ENCODE results near the gene MYBPC3.

MYBPC3 gene

DNA sequence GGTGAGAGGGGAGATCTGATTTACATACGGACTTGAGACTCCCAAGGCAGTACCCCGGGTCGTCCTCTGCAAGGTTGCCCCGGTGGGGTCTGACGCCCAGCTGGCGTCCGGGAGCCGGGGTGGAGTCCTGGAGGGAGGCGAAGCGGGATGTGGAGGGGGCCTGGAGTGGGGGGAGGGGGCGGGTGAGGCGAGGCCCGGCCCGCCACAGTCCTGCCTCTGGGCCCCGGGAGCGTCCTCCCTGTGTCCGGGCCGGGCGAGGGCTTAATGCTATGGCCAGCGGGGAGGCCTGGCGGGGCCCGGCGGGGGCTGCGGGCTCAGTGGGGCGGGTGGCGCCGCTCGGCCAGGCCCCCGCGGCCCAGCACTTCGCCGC lies 2.4 kb upstream of the MYBPC3 start:
- TF ChIP-seq, protein P1, sequence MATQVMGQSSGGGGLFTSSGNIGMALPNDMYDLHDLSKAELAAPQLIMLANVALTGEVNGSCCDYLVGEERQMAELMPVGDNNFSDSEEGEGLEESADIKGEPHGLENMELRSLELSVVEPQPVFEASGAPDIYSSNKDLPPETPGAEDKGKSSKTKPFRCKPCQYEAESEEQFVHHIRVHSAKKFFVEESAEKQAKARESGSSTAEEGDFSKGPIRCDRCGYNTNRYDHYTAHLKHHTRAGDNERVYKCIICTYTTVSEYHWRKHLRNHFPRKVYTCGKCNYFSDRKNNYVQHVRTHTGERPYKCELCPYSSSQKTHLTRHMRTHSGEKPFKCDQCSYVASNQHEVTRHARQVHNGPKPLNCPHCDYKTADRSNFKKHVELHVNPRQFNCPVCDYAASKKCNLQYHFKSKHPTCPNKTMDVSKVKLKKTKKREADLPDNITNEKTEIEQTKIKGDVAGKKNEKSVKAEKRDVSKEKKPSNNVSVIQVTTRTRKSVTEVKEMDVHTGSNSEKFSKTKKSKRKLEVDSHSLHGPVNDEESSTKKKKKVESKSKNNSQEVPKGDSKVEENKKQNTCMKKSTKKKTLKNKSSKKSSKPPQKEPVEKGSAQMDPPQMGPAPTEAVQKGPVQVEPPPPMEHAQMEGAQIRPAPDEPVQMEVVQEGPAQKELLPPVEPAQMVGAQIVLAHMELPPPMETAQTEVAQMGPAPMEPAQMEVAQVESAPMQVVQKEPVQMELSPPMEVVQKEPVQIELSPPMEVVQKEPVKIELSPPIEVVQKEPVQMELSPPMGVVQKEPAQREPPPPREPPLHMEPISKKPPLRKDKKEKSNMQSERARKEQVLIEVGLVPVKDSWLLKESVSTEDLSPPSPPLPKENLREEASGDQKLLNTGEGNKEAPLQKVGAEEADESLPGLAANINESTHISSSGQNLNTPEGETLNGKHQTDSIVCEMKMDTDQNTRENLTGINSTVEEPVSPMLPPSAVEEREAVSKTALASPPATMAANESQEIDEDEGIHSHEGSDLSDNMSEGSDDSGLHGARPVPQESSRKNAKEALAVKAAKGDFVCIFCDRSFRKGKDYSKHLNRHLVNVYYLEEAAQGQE (IDR thresholded peaks at IDR 0.05; ENCODE audit: low read depth): no peak
- TF ChIP-seq TAF1 (IDR thresholded peaks at IDR 0.05; ENCODE audit: low read depth): no peak
- TF ChIP-seq TEAD4 (IDR thresholded peaks at IDR 0.05): no peak
- no peak for TF ChIP-seq RAD21 (IDR thresholded peaks at IDR 0.05; ENCODE audit: low read depth)
- no peak for TF ChIP-seq YY1 (IDR thresholded peaks at IDR 0.05; ENCODE audit: low read depth)
- TF ChIP-seq, protein P2, sequence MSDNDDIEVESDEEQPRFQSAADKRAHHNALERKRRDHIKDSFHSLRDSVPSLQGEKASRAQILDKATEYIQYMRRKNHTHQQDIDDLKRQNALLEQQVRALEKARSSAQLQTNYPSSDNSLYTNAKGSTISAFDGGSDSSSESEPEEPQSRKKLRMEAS (IDR thresholded peaks at IDR 0.05): no peak
- no peak for TF ChIP-seq ZBTB7A (IDR thresholded peaks at IDR 0.05; ENCODE audit: low read depth)
- no peak for TF ChIP-seq EGR1 (IDR thresholded peaks at IDR 0.05)
- no peak for TF ChIP-seq FOXM1 (IDR thresholded peaks at IDR 0.05; ENCODE audit: borderline replicate concordance, low read depth)
- TF ChIP-seq, protein P3, sequence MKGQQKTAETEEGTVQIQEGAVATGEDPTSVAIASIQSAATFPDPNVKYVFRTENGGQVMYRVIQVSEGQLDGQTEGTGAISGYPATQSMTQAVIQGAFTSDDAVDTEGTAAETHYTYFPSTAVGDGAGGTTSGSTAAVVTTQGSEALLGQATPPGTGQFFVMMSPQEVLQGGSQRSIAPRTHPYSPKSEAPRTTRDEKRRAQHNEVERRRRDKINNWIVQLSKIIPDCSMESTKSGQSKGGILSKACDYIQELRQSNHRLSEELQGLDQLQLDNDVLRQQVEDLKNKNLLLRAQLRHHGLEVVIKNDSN (IDR thresholded peaks at IDR 0.05): no peak
- TF ChIP-seq TCF12 (IDR thresholded peaks at IDR 0.05; ENCODE audit: low read depth): no peak
- TF ChIP-seq CEBPB (IDR thresholded peaks at IDR 0.05): no peak
- TF ChIP-seq CREB1 (IDR thresholded peaks at IDR 0.05; ENCODE audit: low read depth): no peak

DNA sequence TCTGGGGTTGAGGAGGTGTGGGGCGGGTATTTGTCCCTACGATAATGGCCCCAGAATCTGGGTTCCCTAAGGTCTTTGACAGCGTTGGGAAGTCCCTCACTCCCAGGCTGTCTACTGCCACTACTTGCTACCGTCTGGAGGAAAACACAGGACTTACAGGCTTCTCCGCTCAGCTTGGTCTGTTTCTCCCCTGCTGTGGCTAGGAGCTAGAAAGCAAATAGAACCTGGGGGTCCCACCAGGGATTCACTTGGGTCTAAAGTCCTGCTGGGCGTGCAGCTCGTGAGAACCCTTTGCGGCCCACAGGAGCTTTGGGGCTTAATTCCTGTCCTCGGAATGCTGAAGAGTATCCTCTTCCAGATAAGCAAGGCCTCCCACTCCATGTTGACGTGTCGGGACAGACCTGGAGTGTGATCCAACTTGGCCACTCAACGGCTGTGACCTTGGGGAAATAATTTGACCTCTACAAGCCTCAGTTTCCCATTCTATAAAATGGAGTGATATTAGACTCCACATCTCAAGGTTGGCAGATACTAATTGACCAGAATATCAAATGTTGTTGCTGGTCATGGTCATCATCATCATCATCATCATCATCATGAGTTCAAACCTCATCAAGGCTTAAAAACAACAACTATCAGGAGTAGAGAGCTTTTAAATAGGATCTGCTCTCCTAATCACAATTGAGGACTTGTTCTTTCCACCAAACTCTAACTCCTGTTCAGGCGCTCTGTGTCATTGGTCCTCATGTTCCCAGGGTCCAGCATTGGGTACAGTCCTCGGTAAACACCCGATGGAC lies 1.7 kb upstream of the MYBPC3 start:
- TF ChIP-seq NFIC (IDR thresholded peaks at IDR 0.05): no peak
- no peak for TF ChIP-seq CREB1 (IDR thresholded peaks at IDR 0.05; ENCODE audit: low read depth)
- TF ChIP-seq, protein P2 (IDR thresholded peaks at IDR 0.05): no peak
- no peak for TF ChIP-seq TCF12 (IDR thresholded peaks at IDR 0.05; ENCODE audit: low read depth)
- TF ChIP-seq TEAD4 (IDR thresholded peaks at IDR 0.05): no peak
- TF ChIP-seq, protein P1 (IDR thresholded peaks at IDR 0.05; ENCODE audit: low read depth): no peak
- no peak for TF ChIP-seq EGR1 (IDR thresholded peaks at IDR 0.05)
- TF ChIP-seq ZBTB7A (IDR thresholded peaks at IDR 0.05; ENCODE audit: low read depth): no peak
- no peak for TF ChIP-seq CEBPB (IDR thresholded peaks at IDR 0.05)
- no peak for TF ChIP-seq TAF1 (IDR thresholded peaks at IDR 0.05; ENCODE audit: low read depth)
- TF ChIP-seq EP300 (IDR thresholded peaks at IDR 0.05; ENCODE audit: borderline replicate concordance): no peak
- TF ChIP-seq, protein P3 (IDR thresholded peaks at IDR 0.05): no peak
- TF ChIP-seq YY1 (IDR thresholded peaks at IDR 0.05; ENCODE audit: low read depth): no peak
- no peak for TF ChIP-seq RAD21 (IDR thresholded peaks at IDR 0.05; ENCODE audit: low read depth)
- no peak for TF ChIP-seq FOXM1 (IDR thresholded peaks at IDR 0.05; ENCODE audit: borderline replicate concordance, low read depth)

DNA sequence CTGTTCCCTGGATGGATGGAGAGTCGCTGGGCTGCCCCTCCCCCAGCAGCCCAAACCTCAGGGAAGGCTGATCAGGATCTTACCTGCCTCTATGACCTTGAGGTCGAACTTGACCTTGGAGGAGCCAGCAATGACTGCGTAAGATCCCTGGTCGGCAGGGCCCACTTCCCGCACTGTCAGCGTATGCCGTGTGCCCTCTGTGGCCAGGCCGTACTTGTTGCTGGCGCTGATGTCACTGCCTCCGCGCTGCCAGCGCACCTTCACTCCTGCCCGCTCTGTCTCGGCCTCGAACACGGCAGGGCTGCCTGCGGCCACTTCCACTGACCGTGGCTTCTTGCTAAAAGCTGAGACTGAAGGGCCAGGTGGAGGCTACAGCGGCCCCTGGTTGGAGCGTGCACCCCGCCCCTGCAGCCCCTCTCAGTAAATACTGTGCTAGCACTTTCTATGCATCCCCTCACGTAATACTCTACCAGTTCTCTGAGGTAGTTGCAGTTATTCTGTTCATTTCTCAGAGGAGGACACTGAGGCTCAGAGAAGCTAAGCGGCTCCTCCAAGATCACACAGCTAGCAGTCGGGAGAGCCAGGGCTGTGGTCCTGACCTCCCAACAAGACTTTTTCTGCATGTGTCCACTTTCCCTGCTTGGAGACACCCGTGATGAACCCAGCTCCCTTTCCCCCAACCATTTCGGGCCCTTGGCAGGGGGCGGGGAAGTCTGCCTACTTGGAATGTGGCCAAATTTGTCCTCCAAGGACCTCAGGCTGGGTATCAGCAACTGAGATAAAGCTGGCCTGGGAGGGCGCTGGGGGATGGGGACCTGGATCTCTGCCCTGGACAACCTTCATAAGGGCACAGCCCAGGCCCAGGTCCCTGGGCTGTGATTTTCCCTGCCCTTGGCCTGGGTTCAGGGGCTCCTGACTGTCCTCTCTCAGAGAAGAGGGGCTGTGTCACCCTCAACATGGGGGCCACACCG lies 1.1 kb downstream of the MYBPC3 start:
- TF ChIP-seq EGR1 (IDR thresholded peaks at IDR 0.05): no peak
- TF ChIP-seq FOXM1 (IDR thresholded peaks at IDR 0.05; ENCODE audit: borderline replicate concordance, low read depth): no peak
- TF ChIP-seq, protein P1 (IDR thresholded peaks at IDR 0.05; ENCODE audit: low read depth): no peak
- TF ChIP-seq, protein P3 (IDR thresholded peaks at IDR 0.05): no peak
- no peak for TF ChIP-seq CEBPB (IDR thresholded peaks at IDR 0.05)
- no peak for TF ChIP-seq EP300 (IDR thresholded peaks at IDR 0.05; ENCODE audit: borderline replicate concordance)
- no peak for TF ChIP-seq ZBTB7A (IDR thresholded peaks at IDR 0.05; ENCODE audit: low read depth)
- TF ChIP-seq, protein P2 (IDR thresholded peaks at IDR 0.05): no peak
- TF ChIP-seq TAF1 (IDR thresholded peaks at IDR 0.05; ENCODE audit: low read depth): no peak
- TF ChIP-seq TCF12 (IDR thresholded peaks at IDR 0.05; ENCODE audit: low read depth): no peak
- TF ChIP-seq CREB1 (IDR thresholded peaks at IDR 0.05; ENCODE audit: low read depth): no peak
- TF ChIP-seq TEAD4 (IDR thresholded peaks at IDR 0.05): no peak
- TF ChIP-seq YY1 (IDR thresholded peaks at IDR 0.05; ENCODE audit: low read depth): no peak
- no peak for TF ChIP-seq RAD21 (IDR thresholded peaks at IDR 0.05; ENCODE audit: low read depth)
- no peak for TF ChIP-seq NFIC (IDR thresholded peaks at IDR 0.05)
